Head of caudate nucleus (tissue), 42 donors: Measurements from ENCODE around the gene WWOX.
"Not testable (repeated sequence)": the region's sequence is repeated elsewhere in the genome, so short reads cannot be mapped to it uniquely, and the experiment has no call there.

ENCODE experiments used
- DNase-seq, 42 donors: peaks; one replicate each; pipeline versions ENCODE4 v3.0.0 to v3.0.0-alpha.2; 2020 to 2021; ENCODE audit warnings: mixed read lengths in 7 of 42
- intact Hi-C: fragments of 100-400 bp; cut with DNase I; formaldehyde crosslinking; loops from one replicate; pipeline ENCODE4 v1.15.0; 2022

Gene WWOX

GRCh38 chr16:78579020-78579419 lies 479.6 kb downstream of the WWOX start:
- no peak for DNase-seq
- intact Hi-C loops = no loop called here

GRCh38 chr16:78583441-78583840 lies 484.0 kb downstream of the WWOX start:
- no peak for DNase-seq
- intact Hi-C loops = no loop called here

- DNase-seq = no peak
- intact Hi-C loops = no loop called here
Observed at GRCh38 chr16:78584213-78584860, 484.9 kb downstream of the WWOX start.

GRCh38 chr16:78584991-78585390 lies 485.5 kb downstream of the WWOX start:
- DNase-seq = no peak
- intact Hi-C loops = no loop called here

GRCh38 chr16:78589331-78589730 lies 489.9 kb downstream of the WWOX start:
- intact Hi-C loops = no loop called here
- DNase-seq = no peak

- intact Hi-C loops = no loop called here
Observed at GRCh38 chr16:78591682-78592103, 492.2 kb downstream of the WWOX start.

GRCh38 chr16:78592111-78592510 lies 492.7 kb downstream of the WWOX start:
- DNase-seq = no peak
- intact Hi-C loops = no loop called here

More at GRCh38 chr16:78591682-78592103, 492.2 kb downstream of the WWOX start:
- DNase-seq = no peak

GRCh38 chr16:78593352-78593751 lies 493.9 kb downstream of the WWOX start:
- intact Hi-C loops = no loop called here
- no peak for DNase-seq

GRCh38 chr16:78594191-78594590 lies 494.7 kb downstream of the WWOX start:
- intact Hi-C loops = no loop called here
- DNase-seq = no peak

- no peak for DNase-seq
- intact Hi-C loops = no loop called here
Observed at GRCh38 chr16:78596348-78596995, 497.0 kb downstream of the WWOX start.

- intact Hi-C loops = no loop called here
- DNase-seq = no peak
Observed at GRCh38 chr16:78596996-78597422, 497.6 kb downstream of the WWOX start.

GRCh38 chr16:78597809-78598570 lies 498.5 kb downstream of the WWOX start:
- no peak for DNase-seq
- intact Hi-C loops = no loop called here

- intact Hi-C loops = no loop called here
- no peak for DNase-seq
Observed at GRCh38 chr16:78599271-78599670, 499.8 kb downstream of the WWOX start.

- intact Hi-C loops = loop anchor here (10.0 kb wide), 1 partner anchor 100 kb away; no protein-coding TSS in a partner anchor
- not testable (repeated sequence) for DNase-seq
Observed at GRCh38 chr16:78604423-78605062, 505.1 kb downstream of the WWOX start.

GRCh38 chr16:78605548-78606101 lies 506.2 kb downstream of the WWOX start:
- intact Hi-C loops = loop anchor here (10.0 kb wide), 1 partner anchor 101 kb away; no protein-coding TSS in a partner anchor
- DNase-seq = peak in 2 of 42 donors; percentile 13 to 19

- DNase-seq = peak in 2 of 42 donors; percentile 3 to 11
- intact Hi-C loops = loop anchor here (10.0 kb wide), 1 partner anchor 102 kb away; no protein-coding TSS in a partner anchor
Observed at GRCh38 chr16:78606545-78606944, 507.1 kb downstream of the WWOX start.

GRCh38 chr16:78607022-78607421 lies 507.6 kb downstream of the WWOX start:
- DNase-seq = no peak
- intact Hi-C loops = loop anchor here (10.0 kb wide), 1 partner anchor 102 kb away; no protein-coding TSS in a partner anchor

- no peak for DNase-seq
- intact Hi-C loops = loop anchor here (10.0 kb wide), 1 partner anchor 103 kb away; no protein-coding TSS in a partner anchor
Observed at GRCh38 chr16:78607465-78607864, 508.0 kb downstream of the WWOX start.

GRCh38 chr16:78608305-78608776 lies 508.9 kb downstream of the WWOX start:
- no peak for DNase-seq
- intact Hi-C loops = loop anchor here (10.0 kb wide), 1 partner anchor 104 kb away; no protein-coding TSS in a partner anchor
